Nephron progenitor cell (in vitro differentiated cells): ENCODE measurements around the gene NOD2.

Source experiments
- DNase-seq: peaks from one replicate; pipeline ENCODE4 v3.0.0; 2021
- H3K27ac Mint-ChIP-seq: 2 replicates; pipeline ENCODE4 v1.8.0; 2021; ENCODE audit warnings: mild to moderate bottlenecking, moderate library complexity, mixed read lengths
- H3K27me3 Mint-ChIP-seq: 2 replicates; pipeline ENCODE4 v1.8.0; 2021; ENCODE audit warnings: mild to moderate bottlenecking, low read depth, mixed read lengths; ENCODE audit not compliant: poor library complexity
- H3K36me3 Mint-ChIP-seq: 2 replicates; pipeline ENCODE4 v1.8.0; 2021; ENCODE audit warnings: low read depth, mixed read lengths
- H3K4me1 Mint-ChIP-seq: 2 replicates; pipeline ENCODE4 v1.8.0; 2021; ENCODE audit warnings: mixed read lengths
- H3K4me3 Mint-ChIP-seq: 2 replicates; pipeline ENCODE4 v1.8.0; 2021; ENCODE audit warnings: mild to moderate bottlenecking, moderate library complexity, mixed read lengths
- H3K9me3 Mint-ChIP-seq: 2 replicates; pipeline ENCODE4 v1.8.0; 2021; ENCODE audit warnings: mild to moderate bottlenecking, moderate library complexity, mixed read lengths
- TF ChIP-seq, protein P1 (sequence below): fragments of 200-600 bp; sonication (generic); IDR thresholded peaks from 2 replicates; pipeline ENCODE4 v1.5.0; 2021; ENCODE audit warnings: antibody characterized with exemption

NOD2 gene

GRCh38 chr16:50696575-50697420, 3.4 kb downstream of the NOD2 start:
- no peak for DNase-seq
- Mint-ChIP-seq H3K9me3 (peaks cover 4% of the 10 kb centered on the region), H3K27ac (no peak overlapping the region), H3K4me1 (peaks cover 43% of the 10 kb centered on the region), H3K4me3 (no peak overlapping the region), H3K36me3 (no peaks in the 10 kb centered on the region), H3K27me3 (peaks cover 21% of the 10 kb centered on the region)
- TF ChIP-seq, protein P1, sequence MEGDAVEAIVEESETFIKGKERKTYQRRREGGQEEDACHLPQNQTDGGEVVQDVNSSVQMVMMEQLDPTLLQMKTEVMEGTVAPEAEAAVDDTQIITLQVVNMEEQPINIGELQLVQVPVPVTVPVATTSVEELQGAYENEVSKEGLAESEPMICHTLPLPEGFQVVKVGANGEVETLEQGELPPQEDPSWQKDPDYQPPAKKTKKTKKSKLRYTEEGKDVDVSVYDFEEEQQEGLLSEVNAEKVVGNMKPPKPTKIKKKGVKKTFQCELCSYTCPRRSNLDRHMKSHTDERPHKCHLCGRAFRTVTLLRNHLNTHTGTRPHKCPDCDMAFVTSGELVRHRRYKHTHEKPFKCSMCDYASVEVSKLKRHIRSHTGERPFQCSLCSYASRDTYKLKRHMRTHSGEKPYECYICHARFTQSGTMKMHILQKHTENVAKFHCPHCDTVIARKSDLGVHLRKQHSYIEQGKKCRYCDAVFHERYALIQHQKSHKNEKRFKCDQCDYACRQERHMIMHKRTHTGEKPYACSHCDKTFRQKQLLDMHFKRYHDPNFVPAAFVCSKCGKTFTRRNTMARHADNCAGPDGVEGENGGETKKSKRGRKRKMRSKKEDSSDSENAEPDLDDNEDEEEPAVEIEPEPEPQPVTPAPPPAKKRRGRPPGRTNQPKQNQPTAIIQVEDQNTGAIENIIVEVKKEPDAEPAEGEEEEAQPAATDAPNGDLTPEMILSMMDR: no peak

DNA sequence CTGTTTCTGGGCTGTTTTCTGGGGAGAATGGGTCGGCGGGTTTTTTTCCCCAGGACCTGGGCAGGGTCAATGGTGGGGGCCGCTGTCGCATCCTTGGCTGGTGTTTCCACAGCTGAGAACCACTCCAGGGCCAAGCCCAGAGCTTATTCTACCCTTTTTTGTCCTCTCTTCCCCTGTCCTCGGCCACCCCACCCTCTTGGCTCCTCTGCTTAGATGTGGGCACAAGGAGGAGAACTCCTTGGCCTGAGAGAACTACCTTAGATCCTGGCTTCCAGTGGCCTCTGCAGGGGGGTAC, 4.0 kb downstream of the NOD2 start:
- H3K4me3 Mint-ChIP-seq: no peak overlapping the region
- peaks cover 21% of the 10 kb centered on the region for H3K27me3 Mint-ChIP-seq
- TF ChIP-seq, protein P1: no peak
- H3K27ac Mint-ChIP-seq: no peak overlapping the region
- H3K9me3 Mint-ChIP-seq: peaks cover 4% of the 10 kb centered on the region
- no peaks in the 10 kb centered on the region for H3K36me3 Mint-ChIP-seq
- no peak for DNase-seq
- peaks cover 41% of the 10 kb centered on the region for H3K4me1 Mint-ChIP-seq

DNA sequence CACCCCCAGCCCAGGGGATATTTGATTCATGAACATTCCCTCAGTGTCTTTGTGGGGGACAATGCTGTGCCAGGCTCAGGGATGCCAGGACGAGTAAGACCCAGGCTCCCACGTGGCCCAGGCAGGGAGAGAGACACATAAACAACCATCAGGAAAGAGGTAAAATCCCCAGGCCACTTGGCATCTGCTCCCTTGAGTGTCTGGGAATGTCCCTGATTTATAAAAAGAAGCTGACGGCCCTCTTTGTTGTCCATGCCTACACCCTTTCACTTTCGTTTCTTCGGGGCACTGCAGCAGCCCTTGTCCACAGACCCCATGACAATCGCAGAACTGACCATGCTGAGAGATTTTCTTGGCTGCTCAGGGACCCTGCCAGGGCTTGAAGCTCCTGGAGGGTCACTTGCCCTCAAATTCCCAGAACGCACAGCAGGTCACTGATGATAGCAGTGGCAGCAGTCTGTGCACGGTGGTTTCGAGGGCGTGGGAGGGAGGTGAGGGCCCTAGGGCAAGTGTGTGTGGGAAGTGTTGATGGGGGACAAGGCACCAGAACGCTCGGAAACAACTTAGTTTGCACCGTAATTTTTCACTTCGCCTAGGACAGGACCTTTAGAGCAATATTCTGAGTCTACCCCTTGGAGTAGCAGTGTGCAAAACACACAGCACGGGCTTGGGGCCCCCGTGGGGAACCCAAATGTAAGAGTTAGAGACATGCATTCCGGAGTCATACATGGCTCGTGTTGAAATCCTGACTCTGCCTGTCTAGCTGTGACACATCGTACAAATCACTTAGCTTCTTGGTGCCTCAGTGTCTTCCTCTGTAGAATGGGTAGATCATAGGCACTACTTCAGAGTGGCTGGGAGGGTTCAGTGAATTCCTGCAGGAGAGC, 4.7 kb downstream of the NOD2 start:
- no peak for DNase-seq
- Mint-ChIP-seq H3K9me3 (peaks cover 9% of the 10 kb centered on the region), H3K4me3 (no peak overlapping the region), H3K4me1 (peaks cover 33% of the 10 kb centered on the region), H3K27ac (peak overlapping the region; percentile 18), H3K36me3 (no peaks in the 10 kb centered on the region), H3K27me3 (peaks cover 19% of the 10 kb centered on the region)
- TF ChIP-seq, protein P1: no peak

DNA sequence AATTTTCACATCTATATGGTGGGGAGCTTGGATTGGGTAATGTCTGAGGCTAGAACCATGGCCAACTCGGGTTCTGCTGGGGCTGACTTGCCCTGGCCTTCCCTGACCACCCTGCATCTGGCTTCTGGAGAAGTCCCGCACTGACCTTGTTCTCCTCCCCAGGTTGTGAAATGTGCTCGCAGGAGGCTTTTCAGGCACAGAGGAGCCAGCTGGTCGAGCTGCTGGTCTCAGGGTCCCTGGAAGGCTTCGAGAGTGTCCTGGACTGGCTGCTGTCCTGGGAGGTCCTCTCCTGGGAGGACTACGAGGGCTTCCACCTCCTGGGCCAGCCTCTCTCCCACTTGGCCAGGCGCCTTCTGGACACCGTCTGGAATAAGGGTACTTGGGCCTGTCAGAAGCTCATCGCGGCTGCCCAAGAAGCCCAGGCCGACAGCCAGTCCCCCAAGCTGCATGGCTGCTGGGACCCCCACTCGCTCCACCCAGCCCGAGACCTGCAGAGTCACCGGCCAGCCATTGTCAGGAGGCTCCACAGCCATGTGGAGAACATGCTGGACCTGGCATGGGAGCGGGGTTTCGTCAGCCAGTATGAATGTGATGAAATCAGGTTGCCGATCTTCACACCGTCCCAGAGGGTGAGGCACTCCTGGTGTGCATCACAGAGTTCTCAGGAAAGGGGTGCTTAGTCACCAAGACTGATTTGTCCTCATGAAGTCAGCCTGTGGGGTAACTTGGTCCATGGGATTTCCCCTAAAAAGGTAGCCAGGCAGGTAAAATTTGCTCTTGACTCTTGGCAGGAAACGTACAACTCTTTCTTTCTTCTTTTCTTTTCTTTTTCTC, 6.1 kb downstream of the NOD2 start:
- Mint-ChIP-seq H3K27ac (no peak overlapping the region), H3K36me3 (peaks cover 9% of the 10 kb centered on the region), H3K4me3 (no peak overlapping the region), H3K27me3 (peaks cover 8% of the 10 kb centered on the region), H3K4me1 (peaks cover 33% of the 10 kb centered on the region), H3K9me3 (peaks cover 24% of the 10 kb centered on the region)
- no peak for DNase-seq
- TF ChIP-seq, protein P1: no peak

GRCh38 chr16:50702725-50703124, 9.3 kb downstream of the NOD2 start:
- Mint-ChIP-seq H3K4me3 (no peak overlapping the region), H3K27me3 (peaks cover 15% of the 10 kb centered on the region), H3K27ac (no peak overlapping the region), H3K4me1 (peaks cover 14% of the 10 kb centered on the region), H3K36me3 (peaks cover 18% of the 10 kb centered on the region), H3K9me3 (peaks cover 38% of the 10 kb centered on the region)
- no peak for DNase-seq
- TF ChIP-seq, protein P1: no peak
